Osteocyte (in vitro differentiated cells): ENCODE measurements around the gene RALGDS. TPM values are rescaled to one million over a fixed set of nuclear protein-coding genes. Genes with fewer than 3 reads are reported as not detected.

Experiments used
- DNase-seq: peaks from one replicate; pipeline ENCODE4 v3.0.0; 2021; ENCODE audit warnings: mixed read lengths; ENCODE audit not compliant: unreplicated experiment; ENCODE audit errors: extremely low spot score
- H3K27ac Mint-ChIP-seq: one replicate; pipeline ENCODE4 v1.8.0; 2021; ENCODE audit warnings: mild to moderate bottlenecking, mixed read lengths; ENCODE audit not compliant: unreplicated experiment
- H3K27me3 Mint-ChIP-seq: one replicate; pipeline ENCODE4 v1.8.0; 2021; ENCODE audit warnings: mixed read lengths; ENCODE audit not compliant: unreplicated experiment
- H3K36me3 Mint-ChIP-seq: one replicate; pipeline ENCODE4 v1.8.0; 2021; ENCODE audit warnings: mixed read lengths; ENCODE audit not compliant: unreplicated experiment
- H3K4me1 Mint-ChIP-seq: one replicate; pipeline ENCODE4 v1.8.0; 2021; ENCODE audit warnings: mixed read lengths; ENCODE audit not compliant: unreplicated experiment
- H3K4me3 Mint-ChIP-seq: one replicate; pipeline ENCODE4 v1.8.0; 2021; ENCODE audit warnings: mild to moderate bottlenecking, moderate library complexity, mixed read lengths; ENCODE audit not compliant: unreplicated experiment
- H3K9me3 Mint-ChIP-seq: one replicate; pipeline ENCODE4 v1.8.0; 2021; ENCODE audit warnings: mixed read lengths; ENCODE audit not compliant: unreplicated experiment
- CTCF ChIP-seq: fragments of 200-600 bp; sonication (generic); IDR thresholded peaks from 2 replicates; pipeline ENCODE4 v1.5.0; 2021; ENCODE audit warnings: antibody characterized with exemption, mild to moderate bottlenecking, moderate library complexity
- total RNA-seq: library from RNA; stranded (reverse); gene quantifications from 2 replicates; pipeline ENCODE4 v1.2.1, GENCODE V29; 2021

RALGDS gene
- total RNA-seq, 1 donor from 2014 or later: 38.4 TPM

- TF ChIP-seq CTCF: no peak
- Mint-ChIP-seq H3K9me3 (no peaks in the 10 kb centered on the region), H3K36me3 (no peaks in the 10 kb centered on the region), H3K4me1 (peaks cover 28% of the 10 kb centered on the region), H3K4me3 (no peak overlapping the region), H3K27ac (no peak overlapping the region), H3K27me3 (no peaks in the 10 kb centered on the region)
- no peak for DNase-seq
These were observed 21.9 kb upstream of the RALGDS start for GRCh38 chr9:133142684-133143622.

- Mint-ChIP-seq H3K4me3 (no peak overlapping the region), H3K27me3 (no peaks in the 10 kb centered on the region), H3K27ac (no peak overlapping the region), H3K36me3 (no peaks in the 10 kb centered on the region), H3K4me1 (peaks cover 19% of the 10 kb centered on the region), H3K9me3 (no peaks in the 10 kb centered on the region)
- DNase-seq: no peak
- no peak for TF ChIP-seq CTCF
These were observed 21.0 kb upstream of the RALGDS start for GRCh38 chr9:133141833-133142595.

GRCh38 chr9:133140606-133141005 is 19.6 kb upstream of the RALGDS start:
- no peak overlapping the region for H3K27ac Mint-ChIP-seq
- H3K36me3 Mint-ChIP-seq: peaks cover 2% of the 10 kb centered on the region
- DNase-seq: no peak

GRCh38 chr9:133140174-133140505 is 19.1 kb upstream of the RALGDS start:
- TF ChIP-seq CTCF: no peak
- no peak overlapping the region for H3K4me3 Mint-ChIP-seq
- H3K4me1 Mint-ChIP-seq: peaks cover 24% of the 10 kb centered on the region
- H3K27me3 Mint-ChIP-seq: no peaks in the 10 kb centered on the region
- DNase-seq: no peak
- peaks cover 2% of the 10 kb centered on the region for H3K36me3 Mint-ChIP-seq
- H3K9me3 Mint-ChIP-seq: no peaks in the 10 kb centered on the region
- no peak overlapping the region for H3K27ac Mint-ChIP-seq

More at GRCh38 chr9:133140606-133141005, 19.6 kb upstream of the RALGDS start:
- Mint-ChIP-seq H3K4me3 (no peak overlapping the region), H3K9me3 (no peaks in the 10 kb centered on the region), H3K4me1 (peaks cover 22% of the 10 kb centered on the region), H3K27me3 (no peaks in the 10 kb centered on the region)
- no peak for TF ChIP-seq CTCF
